Measurements from ENCODE around the gene SDHAF2. TPM values are rescaled to one million over a fixed set of nuclear protein-coding genes. Genes with fewer than 3 reads are reported as not detected.

The SDHAF2 gene
- total and polyA plus RNA-seq, 2 of the 13 experiments (the other 11 are each of a cell fraction or from before 2014, with no cell fraction given): 44.2 to 70.4 TPM

DNA sequence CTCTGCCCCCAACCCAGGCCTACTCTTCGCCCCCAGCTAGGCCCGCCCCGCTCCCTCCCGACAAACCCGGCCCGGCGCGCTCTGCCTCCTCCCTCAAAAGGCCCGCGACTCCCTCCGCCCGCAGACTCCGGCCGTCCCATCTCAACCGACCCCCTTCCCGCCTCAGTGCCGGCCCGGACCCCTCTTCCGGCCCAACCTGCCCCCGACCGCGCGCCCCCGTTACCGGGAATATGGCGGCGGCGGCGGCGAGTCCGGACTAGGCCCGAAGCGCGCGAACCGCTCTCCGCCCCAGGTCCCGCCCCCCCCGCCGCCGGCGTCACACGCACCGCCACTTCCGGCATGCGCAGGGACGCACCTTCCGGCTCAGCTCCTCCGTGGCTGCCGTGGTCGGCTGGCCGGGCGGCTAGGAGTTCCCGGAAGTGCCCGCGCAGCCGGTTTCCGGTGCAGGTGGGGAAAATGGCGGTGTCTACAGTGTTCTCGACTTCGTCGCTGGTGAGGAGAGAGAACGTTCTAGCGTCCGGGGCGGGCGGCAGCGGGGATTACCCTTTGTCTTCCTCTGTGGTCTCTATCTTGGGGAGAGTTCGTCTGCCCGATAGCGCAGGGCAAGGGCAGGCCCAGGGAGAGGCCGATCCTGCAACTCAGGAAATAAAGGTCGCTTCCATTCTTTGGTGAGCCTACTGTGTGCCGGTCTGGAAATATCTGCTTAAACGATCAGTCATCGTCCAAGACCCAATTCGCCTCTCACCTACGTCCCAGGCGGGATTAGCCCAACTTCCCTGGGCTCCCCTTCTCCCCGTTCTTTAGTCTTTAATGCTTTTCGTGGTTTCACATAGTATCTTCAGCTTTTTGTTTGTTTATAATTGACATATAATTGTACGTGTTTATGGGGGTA, at the start of gene SDHAF2, which contains the start of gene CPSF7 (continued):
- TF ChIP-seq, protein P1, sequence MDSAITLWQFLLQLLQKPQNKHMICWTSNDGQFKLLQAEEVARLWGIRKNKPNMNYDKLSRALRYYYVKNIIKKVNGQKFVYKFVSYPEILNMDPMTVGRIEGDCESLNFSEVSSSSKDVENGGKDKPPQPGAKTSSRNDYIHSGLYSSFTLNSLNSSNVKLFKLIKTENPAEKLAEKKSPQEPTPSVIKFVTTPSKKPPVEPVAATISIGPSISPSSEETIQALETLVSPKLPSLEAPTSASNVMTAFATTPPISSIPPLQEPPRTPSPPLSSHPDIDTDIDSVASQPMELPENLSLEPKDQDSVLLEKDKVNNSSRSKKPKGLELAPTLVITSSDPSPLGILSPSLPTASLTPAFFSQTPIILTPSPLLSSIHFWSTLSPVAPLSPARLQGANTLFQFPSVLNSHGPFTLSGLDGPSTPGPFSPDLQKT (CRISPR knock-in tag; IDR thresholded peaks at IDR 0.05; ENCODE audit: borderline replicate concordance): no peak
- no peak for TF ChIP-seq TCF7L2 (IDR thresholded peaks at IDR 0.05; ENCODE audit: low read depth, low read length)
- TF ChIP-seq AGO2 (optimal IDR thresholded peaks at IDR 0.05; ENCODE audit: low read depth, low read length): peak; percentile 96
- TF ChIP-seq HNF4G (IDR thresholded peaks at IDR 0.05; ENCODE audit: borderline replicate concordance, low read depth, low read length): no peak
- no peak for TF ChIP-seq HNF4G (CRISPR knock-in tag; IDR thresholded peaks at IDR 0.05; ENCODE audit: borderline replicate concordance, low read depth)
- peak; percentile 85 for TF ChIP-seq TBX2 (CRISPR knock-in tag; IDR thresholded peaks at IDR 0.05; ENCODE audit: borderline replicate concordance)
- TF ChIP-seq ZNF720 (CRISPR knock-in tag; IDR thresholded peaks at IDR 0.05): no peak
- TF ChIP-seq HHEX (CRISPR knock-in tag; IDR thresholded peaks at IDR 0.05): no peak
- peak; percentile 50; the same call in 1 of the 2 replicates for TF ChIP-seq MYPOP (CRISPR knock-in tag; IDR thresholded peaks at IDR 0.05)
- TF ChIP-seq ZMYM4 (CRISPR knock-in tag; IDR thresholded peaks at IDR 0.05): peak; percentile 57
- TF ChIP-seq, protein P2, sequence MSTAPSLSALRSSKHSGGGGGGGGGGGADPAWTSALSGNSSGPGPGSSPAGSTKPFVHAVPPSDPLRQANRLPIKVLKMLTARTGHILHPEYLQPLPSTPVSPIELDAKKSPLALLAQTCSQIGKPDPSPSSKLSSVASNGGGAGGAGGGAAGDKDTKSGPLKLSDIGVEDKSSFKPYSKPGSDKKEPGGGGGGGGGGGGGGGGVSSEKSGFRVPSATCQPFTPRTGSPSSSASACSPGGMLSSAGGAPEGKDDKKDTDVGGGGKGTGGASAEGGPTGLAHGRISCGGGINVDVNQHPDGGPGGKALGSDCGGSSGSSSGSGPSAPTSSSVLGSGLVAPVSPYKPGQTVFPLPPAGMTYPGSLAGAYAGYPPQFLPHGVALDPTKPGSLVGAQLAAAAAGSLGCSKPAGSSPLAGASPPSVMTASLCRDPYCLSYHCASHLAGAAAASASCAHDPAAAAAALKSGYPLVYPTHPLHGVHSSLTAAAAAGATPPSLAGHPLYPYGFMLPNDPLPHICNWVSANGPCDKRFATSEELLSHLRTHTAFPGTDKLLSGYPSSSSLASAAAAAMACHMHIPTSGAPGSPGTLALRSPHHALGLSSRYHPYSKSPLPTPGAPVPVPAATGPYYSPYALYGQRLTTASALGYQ (CRISPR knock-in tag; IDR thresholded peaks at IDR 0.05): peak; percentile 38; the same call in 1 of the 2 replicates
- TF ChIP-seq TRIM22 (IDR thresholded peaks at IDR 0.05): no peak
- TF ChIP-seq NRL (CRISPR knock-in tag; IDR thresholded peaks at IDR 0.05; ENCODE audit: borderline replicate concordance): peak; percentile 87; the same call in 1 of the 2 replicates
- no peak for TF ChIP-seq NFKBIZ (CRISPR knock-in tag; IDR thresholded peaks at IDR 0.05)
- TF ChIP-seq TAF1 (CRISPR knock-in tag; IDR thresholded peaks at IDR 0.05): peak; percentile 85
- TF ChIP-seq ZNF496 (CRISPR knock-in tag; IDR thresholded peaks at IDR 0.05; ENCODE audit: insufficient replicate concordance): no peak
- no peak for TF ChIP-seq TBL1XR1 (IDR thresholded peaks at IDR 0.05; ENCODE audit: borderline replicate concordance, low read length, partially characterized antibody)
- TF ChIP-seq, protein P3, sequence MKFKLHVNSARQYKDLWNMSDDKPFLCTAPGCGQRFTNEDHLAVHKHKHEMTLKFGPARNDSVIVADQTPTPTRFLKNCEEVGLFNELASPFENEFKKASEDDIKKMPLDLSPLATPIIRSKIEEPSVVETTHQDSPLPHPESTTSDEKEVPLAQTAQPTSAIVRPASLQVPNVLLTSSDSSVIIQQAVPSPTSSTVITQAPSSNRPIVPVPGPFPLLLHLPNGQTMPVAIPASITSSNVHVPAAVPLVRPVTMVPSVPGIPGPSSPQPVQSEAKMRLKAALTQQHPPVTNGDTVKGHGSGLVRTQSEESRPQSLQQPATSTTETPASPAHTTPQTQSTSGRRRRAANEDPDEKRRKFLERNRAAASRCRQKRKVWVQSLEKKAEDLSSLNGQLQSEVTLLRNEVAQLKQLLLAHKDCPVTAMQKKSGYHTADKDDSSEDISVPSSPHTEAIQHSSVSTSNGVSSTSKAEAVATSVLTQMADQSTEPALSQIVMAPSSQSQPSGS (CRISPR knock-in tag; IDR thresholded peaks at IDR 0.05): peak; percentile 10; the same call in 1 of the 2 replicates
- 0 out of 2 replicates have a peak, but pooled peaks have one; percentile 59 for TF ChIP-seq JUN (CRISPR knock-in tag; IDR thresholded peaks at IDR 0.05)
- TF ChIP-seq, protein P4, sequence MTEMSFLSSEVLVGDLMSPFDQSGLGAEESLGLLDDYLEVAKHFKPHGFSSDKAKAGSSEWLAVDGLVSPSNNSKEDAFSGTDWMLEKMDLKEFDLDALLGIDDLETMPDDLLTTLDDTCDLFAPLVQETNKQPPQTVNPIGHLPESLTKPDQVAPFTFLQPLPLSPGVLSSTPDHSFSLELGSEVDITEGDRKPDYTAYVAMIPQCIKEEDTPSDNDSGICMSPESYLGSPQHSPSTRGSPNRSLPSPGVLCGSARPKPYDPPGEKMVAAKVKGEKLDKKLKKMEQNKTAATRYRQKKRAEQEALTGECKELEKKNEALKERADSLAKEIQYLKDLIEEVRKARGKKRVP (CRISPR knock-in tag; IDR thresholded peaks at IDR 0.05): no peak; a peak in 1 of 4 replicates
